Measurements from ENCODE around the gene B3GNT2.
A peak's percentile ranks its signal among the peaks of the same experiment; 100 is the strongest.

B3GNT2 gene

GRCh38 chr2:62200868-62201267 is 5.0 kb downstream of the B3GNT2 start:
- TF ChIP-seq CTCF (IDR thresholded peaks at IDR 0.05; ENCODE audit: low read depth, low read length): no peak
- no peak overlapping the region for H3K4me3 ChIP-seq (replicated peaks in 1 of 2; ENCODE audit: low read depth in 2 of 2, low read length in 2 of 2)
- no peak for DNase-seq (ENCODE audit: low read depth in 2 of 2)

GRCh38 chr2:62201307-62201706 is 5.4 kb downstream of the B3GNT2 start:
- H3K4me3 ChIP-seq (replicated peaks in 1 of 2; ENCODE audit: low read depth in 2 of 2, low read length in 2 of 2): no peak overlapping the region
- peak; percentile 27 to 55 for DNase-seq (ENCODE audit: low read depth in 2 of 2)
- no peak for TF ChIP-seq CTCF (IDR thresholded peaks at IDR 0.05; ENCODE audit: low read depth, low read length)

GRCh38 chr2:62202019-62202722 is 6.3 kb downstream of the B3GNT2 start:
- no peak for TF ChIP-seq CTCF (IDR thresholded peaks at IDR 0.05; ENCODE audit: low read depth, low read length)
- no peak for DNase-seq (ENCODE audit: low read depth in 2 of 2)
- no peak overlapping the region for H3K4me3 ChIP-seq (replicated peaks in 1 of 2; ENCODE audit: low read depth in 2 of 2, low read length in 2 of 2)

GRCh38 chr2:62202729-62203128 is 6.8 kb downstream of the B3GNT2 start:
- TF ChIP-seq CTCF (IDR thresholded peaks at IDR 0.05; ENCODE audit: low read depth, low read length): no peak
- no peak overlapping the region for H3K4me3 ChIP-seq (replicated peaks in 1 of 2; ENCODE audit: low read depth in 2 of 2, low read length in 2 of 2)
- no peak for DNase-seq (ENCODE audit: low read depth in 2 of 2)

- H3K4me3 ChIP-seq (replicated peaks in 1 of 2; ENCODE audit: low read depth in 2 of 2, low read length in 2 of 2): no peak overlapping the region
- DNase-seq (ENCODE audit: low read depth in 2 of 2): no peak
- TF ChIP-seq CTCF (IDR thresholded peaks at IDR 0.05; ENCODE audit: low read depth, low read length): no peak
Measured at GRCh38 chr2:62203459-62203858, 7.5 kb downstream of the B3GNT2 start.

- no peak for TF ChIP-seq CTCF (IDR thresholded peaks at IDR 0.05; ENCODE audit: low read depth, low read length)
- no peak overlapping the region for H3K4me3 ChIP-seq (replicated peaks in 1 of 2; ENCODE audit: low read depth in 2 of 2, low read length in 2 of 2)
- DNase-seq (ENCODE audit: low read depth in 2 of 2): no peak
Measured at GRCh38 chr2:62204998-62205496, 9.1 kb downstream of the B3GNT2 start.

- DNase-seq (ENCODE audit: low read depth in 2 of 2): no peak
- no peak overlapping the region for H3K4me3 ChIP-seq (replicated peaks in 1 of 2; ENCODE audit: low read depth in 2 of 2, low read length in 2 of 2)
- TF ChIP-seq CTCF (IDR thresholded peaks at IDR 0.05; ENCODE audit: low read depth, low read length): no peak
Measured at GRCh38 chr2:62205554-62205953, 9.6 kb downstream of the B3GNT2 start.

Measured in cardiac fibroblast (primary cell).